Keratinocyte (primary cell): ENCODE results near the gene ZBTB20. TPM values are rescaled to one million over a fixed set of nuclear protein-coding genes. Genes with fewer than 3 reads are reported as not detected.

Experiments
- DNase-seq: peaks from one replicate; pipeline ENCODE4 v3.0.0-alpha.2; 2011; ENCODE audit warnings: low read depth, missing footprints, low spot score
- FAIRE-seq: peaks from 2 replicates; lab custom pipeline; 2011; peaks lifted over from hg19 to GRCh38; lab: Jason Lieb, UNC
- H2AFZ ChIP-seq: 2 replicates; pipeline ENCODE4 v1.6.0; 2012; ENCODE audit warnings: low read length, control low read depth, inconsistent platforms; ENCODE audit not compliant: control insufficient read depth
- H3K27ac ChIP-seq: 2 replicates; pipeline ENCODE4 v1.5.1; 2011; ENCODE audit warnings: low read length; ENCODE audit not compliant: control insufficient read depth, insufficient read depth
- H3K27me3 ChIP-seq: 3 replicates; pipeline ENCODE4 v1.6.0; 2011; ENCODE audit warnings: low read length; ENCODE audit not compliant: control insufficient read depth, insufficient read depth; ENCODE audit errors: extremely low read depth
- H3K36me3 ChIP-seq, 2 experiments: 2 replicates in 1 of 2; 3 replicates in 1 of 2; pipeline ENCODE4 v1.5.1; 2011; ENCODE audit warnings: low read length in 2 of 2, mild to moderate bottlenecking in 1 of 2; ENCODE audit not compliant: control insufficient read depth in 2 of 2, insufficient read depth in 2 of 2; ENCODE audit errors: extremely low read depth in 1 of 2
- H3K4me1 ChIP-seq: 3 replicates; pipeline ENCODE4 v1.5.1; 2011; ENCODE audit warnings: low read length; ENCODE audit not compliant: control insufficient read depth, insufficient read depth; ENCODE audit errors: extremely low read depth
- H3K4me2 ChIP-seq: 3 replicates; pipeline ENCODE4 v1.6.0; 2011; ENCODE audit warnings: low read depth, low read length; ENCODE audit not compliant: control insufficient read depth, insufficient read depth; ENCODE audit errors: extremely low read depth
- H3K4me3 ChIP-seq, 3 experiments: fragments of 200-600 bp in 1 of 3; sonication (generic) in 1 of 3; 2 replicates in 2 of 3; 3 replicates in 1 of 3; pipeline ENCODE4 v1.5.1; 2011 to 2016; ENCODE audit warnings: low read length in 3 of 3, mild to moderate bottlenecking in 3 of 3, control low read depth in 2 of 3, inconsistent platforms in 1 of 3, low read depth in 1 of 3, mixed read lengths in 1 of 3, mixed run types in 1 of 3, moderate library complexity in 1 of 3; ENCODE audit not compliant: control insufficient read depth in 2 of 3, insufficient read depth in 2 of 3; ENCODE audit errors: extremely low read depth in 1 of 3
- H3K79me2 ChIP-seq: 2 replicates; pipeline ENCODE4 v1.6.0; 2012; ENCODE audit warnings: low read length; ENCODE audit not compliant: control insufficient read depth, insufficient read depth
- H3K9ac ChIP-seq: 3 replicates; pipeline ENCODE4 v1.6.0; 2011; ENCODE audit warnings: low read length; ENCODE audit not compliant: control insufficient read depth, insufficient read depth; ENCODE audit errors: extremely low read depth
- H3K9me1 ChIP-seq: 3 replicates; pipeline ENCODE4 v1.6.0; 2011; ENCODE audit warnings: low read length; ENCODE audit not compliant: control insufficient read depth, insufficient read depth; ENCODE audit errors: extremely low read depth
- H3K9me3 ChIP-seq: 2 replicates; pipeline ENCODE4 v1.5.1; 2012; ENCODE audit warnings: low read depth, low read length; ENCODE audit not compliant: control insufficient read depth
- H4K20me1 ChIP-seq: 3 replicates; pipeline ENCODE4 v1.6.0; 2011; ENCODE audit warnings: low read length; ENCODE audit not compliant: control insufficient read depth, insufficient read depth; ENCODE audit errors: extremely low read depth
- CTCF ChIP-seq, 3 experiments: IDR thresholded peaks in 1 of 3; conservative IDR thresholded peaks in 1 of 3; optimal IDR thresholded peaks in 1 of 3; 2 replicates in 2 of 3; 3 replicates in 1 of 3; pipeline versions ENCODE3 to v1.5.1; 2011; ENCODE audit warnings: low read length in 3 of 3, mild to moderate bottlenecking in 3 of 3, moderate library complexity in 2 of 3, control low read depth in 1 of 3, inconsistent platforms in 1 of 3; ENCODE audit not compliant: insufficient read depth in 2 of 3; ENCODE audit errors: extremely low read depth in 1 of 3
- EZH2 ChIP-seq: IDR thresholded peaks from one replicate; pipeline ENCODE4 v1.6.1; 2012; ENCODE audit warnings: inconsistent platforms, mild to moderate bottlenecking, low read length, moderate library complexity
- dilution Hi-C: fragments of 300-500 bp; cut with MboI; formaldehyde crosslinking; loops from one replicate; pipeline ENCODE4 v1.7.0; 2020; ENCODE audit warnings: low sequenced_read_pairs; ENCODE audit not compliant: extremely low pct_ligation_motif_present
- polyA plus RNA-seq, 5 experiments: library from polyadenylated mRNA; depleted of rRNA in 3 of 5; stranded (reverse) in 3 of 5; stranded (forward) in 1 of 5; unstranded in 1 of 5; fragments of >200 nt; gene quantifications; 1 replicate in 1 of 5; 2 replicates in 3 of 5; 3 replicates in 1 of 5; pipeline versions ENCODE4 v1.2.1 to v1.2.3, GENCODE V29; 2011 to 2012; ENCODE audit warnings: missing spikeins in 2 of 5, low read depth in 1 of 5, low replicate concordance in 1 of 5

Gene ZBTB20
- polyA plus RNA-seq, 1 donor (not counting 4 experiments of a cell fraction or from before 2014, with no cell fraction given), result 0.52 TPM

GRCh38 chr3:114694251-114694650 lies 452.8 kb downstream of the ZBTB20 start:
- H3K27ac ChIP-seq, result no peak overlapping the region
- FAIRE-seq, result no peak
- no peak overlapping the region for H2AFZ ChIP-seq
- no peaks in the 10 kb centered on the region for H3K9me3 ChIP-seq
- no peaks in the 10 kb centered on the region for H3K9me1 ChIP-seq
- no peaks in the 10 kb centered on the region for H4K20me1 ChIP-seq
- H3K79me2 ChIP-seq, result no peaks in the 10 kb centered on the region
- no peaks in the 10 kb centered on the region for H3K27me3 ChIP-seq
- DNase-seq, result no peak
- H3K9ac ChIP-seq, result no peak overlapping the region
- H3K4me3 ChIP-seq, result no peak overlapping the region
- peaks cover 4% of the 10 kb centered on the region for H3K4me1 ChIP-seq
- no peak overlapping the region for H3K4me2 ChIP-seq
- dilution Hi-C loops, result no loop called here
- TF ChIP-seq EZH2 (no peak), CTCF (optimal IDR thresholded peaks at IDR 0.05 in 1 of 3, IDR thresholded peaks at IDR 0.05 in 1 of 3, conservative IDR thresholded peaks at IDR 0.05 in 1 of 3; ENCODE audit: extremely low read depth in 1 of 3, insufficient read depth in 2 of 3, low read length in 3 of 3) (no peak)
- no peaks in the 10 kb centered on the region for H3K36me3 ChIP-seq

GRCh38 chr3:114691871-114692270 lies 455.2 kb downstream of the ZBTB20 start:
- FAIRE-seq, result no peak
- no peaks in the 10 kb centered on the region for H3K9me3 ChIP-seq

More at GRCh38 chr3:114691871-114692270, 455.2 kb downstream of the ZBTB20 start:
- Histone ChIP-seq H2AFZ (no peak overlapping the region), H3K9ac (no peak overlapping the region), H3K9me1 (no peaks in the 10 kb centered on the region), H3K36me3 (no peaks in the 10 kb centered on the region), H3K4me3 (no peak overlapping the region), H3K4me2 (no peak overlapping the region), H3K27me3 (no peaks in the 10 kb centered on the region), H4K20me1 (no peaks in the 10 kb centered on the region), H3K79me2 (no peaks in the 10 kb centered on the region), H3K27ac (no peak overlapping the region), H3K4me1 (peaks cover 4% of the 10 kb centered on the region)
- TF ChIP-seq EZH2, result no peak
- TF ChIP-seq CTCF (optimal IDR thresholded peaks at IDR 0.05 in 1 of 3, IDR thresholded peaks at IDR 0.05 in 1 of 3, conservative IDR thresholded peaks at IDR 0.05 in 1 of 3; ENCODE audit: extremely low read depth in 1 of 3, insufficient read depth in 2 of 3, low read length in 3 of 3), result no peak
- dilution Hi-C loops, result no loop called here
- no peak for DNase-seq
